ENCODE data around the gene NEMP1. TPM values are rescaled to one million over a fixed set of nuclear protein-coding genes. Genes with fewer than 3 reads are reported as not detected.

The NEMP1 gene
- total and polyA plus RNA-seq, 4 donors, result 3.7 to 14.3 (median 7.7) TPM

- WGBS, 2 donors, result 45 to 66% methylated on average over 7 of the region's 7 CpGs
- no peak for ATAC-seq (ENCODE audit: insufficient read depth, low FRiP score)
Observed at GRCh38 chr12:57109207-57110103, 30.9 kb upstream of the NEMP1 start.

GRCh38 chr12:57107456-57108155, 29.0 kb upstream of the NEMP1 start:
- H3K36me3 ChIP-seq (ENCODE audit: control insufficient read depth in 4 of 4, insufficient read depth in 4 of 4, low read length in 4 of 4), result peaks cover 0 to 46% (median 24%) of the 10 kb centered on the region in 4 donors
- TF ChIP-seq CTCF (IDR thresholded peaks at IDR 0.05; ENCODE audit: control extremely low read depth, extremely low read depth), result no peak
- peak overlapping the region in 1 of 2 donors; percentile 28 for H3K27ac ChIP-seq (ENCODE audit: low read depth in 1 of 2, low read length in 1 of 2)
- no peak for DNase-seq
- peaks cover 0 to 23% (median 8%) of the 10 kb centered on the region in 5 donors for H3K4me1 ChIP-seq (ENCODE audit: control insufficient read depth in 5 of 5, insufficient read depth in 5 of 5, low read length in 5 of 5)
- H3K9me3 ChIP-seq (ENCODE audit: control insufficient read depth in 4 of 4, insufficient read depth in 3 of 4, low read length in 3 of 4), result no peaks in the 10 kb centered on the region
- no peaks in the 10 kb centered on the region for H3K27me3 ChIP-seq (ENCODE audit: control insufficient read depth in 3 of 3, insufficient read depth in 3 of 3, low read length in 2 of 3)
- WGBS, 2 donors, result 67 to 85% methylated on average over 7 of the region's 7 CpGs
- ATAC-seq (ENCODE audit: insufficient read depth, low FRiP score), result no peak
- no peak overlapping the region for H3K9ac ChIP-seq (ENCODE audit: insufficient read depth in 1 of 2, low read length in 2 of 2)
- no peak overlapping the region for H3K4me3 ChIP-seq

More at GRCh38 chr12:57109207-57110103, 30.9 kb upstream of the NEMP1 start:
- Histone ChIP-seq H3K4me3 (peak overlapping the region; percentile 88), H3K9me3 (ENCODE audit: control insufficient read depth in 4 of 4, insufficient read depth in 3 of 4, low read length in 3 of 4) (no peaks in the 10 kb centered on the region), H3K9ac (ENCODE audit: insufficient read depth in 1 of 2, low read length in 2 of 2) (peak overlapping the region in 1 of 2 donors; percentile 62), H3K4me1 (ENCODE audit: control insufficient read depth in 5 of 5, insufficient read depth in 5 of 5, low read length in 5 of 5) (peaks cover 0 to 26% (median 8%) of the 10 kb centered on the region in 5 donors), H3K27me3 (ENCODE audit: control insufficient read depth in 3 of 3, insufficient read depth in 3 of 3, low read length in 2 of 3) (no peaks in the 10 kb centered on the region), H3K27ac (ENCODE audit: low read depth in 1 of 2, low read length in 1 of 2) (peak overlapping the region in 1 of 2 donors; percentile 99), H3K36me3 (ENCODE audit: control insufficient read depth in 4 of 4, insufficient read depth in 4 of 4, low read length in 4 of 4) (peaks cover 0 to 37% (median 16%) of the 10 kb centered on the region in 4 donors)
- no peak for DNase-seq
- no peak for TF ChIP-seq CTCF (IDR thresholded peaks at IDR 0.05; ENCODE audit: control extremely low read depth, extremely low read depth)

DNA sequence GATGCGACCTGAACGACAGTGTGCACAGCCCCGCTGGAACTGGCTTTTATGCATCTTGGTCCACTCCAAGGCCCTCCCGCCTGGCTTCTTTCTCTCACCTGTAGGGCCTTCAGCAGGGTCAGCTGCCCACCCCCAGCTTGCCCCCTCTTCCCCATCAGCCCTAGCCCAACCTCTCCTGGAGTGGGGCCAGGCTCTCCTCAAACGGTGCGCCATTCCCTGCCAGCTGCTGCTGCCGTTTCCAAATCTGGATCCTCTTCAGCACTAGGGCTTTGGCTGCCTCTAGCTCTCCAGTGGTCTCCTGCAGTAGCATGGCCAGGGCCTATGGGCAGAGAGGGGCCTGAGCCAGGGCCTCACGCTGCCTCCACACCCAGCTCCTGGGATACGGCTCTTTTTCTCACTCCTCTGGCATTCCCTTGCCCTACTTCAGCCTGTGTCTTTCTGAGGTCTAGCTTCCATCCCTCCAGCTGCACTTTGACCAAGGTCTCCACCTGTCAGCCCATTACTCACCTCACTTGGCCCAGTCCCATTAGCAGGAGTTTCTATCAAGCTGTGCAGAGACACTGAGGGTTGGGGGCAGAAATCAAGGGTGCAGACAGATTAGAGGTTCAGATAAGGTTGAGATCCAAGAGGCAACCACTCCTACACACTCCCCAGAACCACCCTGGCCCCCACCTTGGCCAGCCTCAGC, 27.6 kb upstream of the NEMP1 start:
- no peak overlapping the region for H3K27ac ChIP-seq (ENCODE audit: low read depth in 1 of 2, low read length in 1 of 2)
- no peak for TF ChIP-seq CTCF (IDR thresholded peaks at IDR 0.05; ENCODE audit: control extremely low read depth, extremely low read depth)

More for the DNA sequence above, 27.6 kb upstream of the NEMP1 start:
- H3K9me3 ChIP-seq (ENCODE audit: control insufficient read depth in 4 of 4, insufficient read depth in 3 of 4, low read length in 3 of 4), result no peaks in the 10 kb centered on the region
- no peak for ATAC-seq (ENCODE audit: insufficient read depth, low FRiP score)
- peaks cover 0 to 13% (median 8%) of the 10 kb centered on the region in 5 donors for H3K4me1 ChIP-seq (ENCODE audit: control insufficient read depth in 5 of 5, insufficient read depth in 5 of 5, low read length in 5 of 5)
- H3K9ac ChIP-seq (ENCODE audit: insufficient read depth in 1 of 2, low read length in 2 of 2), result no peak overlapping the region
- 79 to 86% methylated on average over 9 of the region's 9 CpGs for WGBS, 2 donors
- no peak for DNase-seq
- H3K4me3 ChIP-seq, result no peak overlapping the region
- H3K36me3 ChIP-seq (ENCODE audit: control insufficient read depth in 4 of 4, insufficient read depth in 4 of 4, low read length in 4 of 4), result peaks cover 0 to 55% (median 29%) of the 10 kb centered on the region in 4 donors
- H3K27me3 ChIP-seq (ENCODE audit: control insufficient read depth in 3 of 3, insufficient read depth in 3 of 3, low read length in 2 of 3), result no peaks in the 10 kb centered on the region

Data from lung (tissue), 12 donors.